OCI-LY1 (cell line): ENCODE data around the gene KCNMA1.

Experiments used
- CTCF ChIP-seq: fragments of 200-600 bp; sonication (generic), shearing (Covaris generic); IDR thresholded peaks from 2 replicates; pipeline ENCODE4 v1.5.1; 2017; ENCODE audit warnings: mild to moderate bottlenecking, antibody characterized with exemption, low read length, moderate library complexity, mixed read lengths
- EZH2 ChIP-seq: fragments of 200-600 bp; sonication (generic), shearing (Covaris generic); IDR thresholded peaks from 2 replicates; pipeline ENCODE4 v1.8.0; 2017; ENCODE audit warnings: borderline replicate concordance, mixed run types, mild to moderate bottlenecking, antibody characterized with exemption, low read length, moderate library complexity, mixed read lengths

- TF ChIP-seq CTCF: no peak
- no peak for TF ChIP-seq EZH2
These were observed 132.7 kb downstream of the KCNMA1 start for GRCh38 chr10:77504873-77505257.
